ENCODE data around the gene FOXF1. TPM values are rescaled to one million over a fixed set of nuclear protein-coding genes. Genes with fewer than 3 reads are reported as not detected.

Gene FOXF1
- total RNA-seq, 1 experiment from 2014 or later, result 0.10 TPM

DNA sequence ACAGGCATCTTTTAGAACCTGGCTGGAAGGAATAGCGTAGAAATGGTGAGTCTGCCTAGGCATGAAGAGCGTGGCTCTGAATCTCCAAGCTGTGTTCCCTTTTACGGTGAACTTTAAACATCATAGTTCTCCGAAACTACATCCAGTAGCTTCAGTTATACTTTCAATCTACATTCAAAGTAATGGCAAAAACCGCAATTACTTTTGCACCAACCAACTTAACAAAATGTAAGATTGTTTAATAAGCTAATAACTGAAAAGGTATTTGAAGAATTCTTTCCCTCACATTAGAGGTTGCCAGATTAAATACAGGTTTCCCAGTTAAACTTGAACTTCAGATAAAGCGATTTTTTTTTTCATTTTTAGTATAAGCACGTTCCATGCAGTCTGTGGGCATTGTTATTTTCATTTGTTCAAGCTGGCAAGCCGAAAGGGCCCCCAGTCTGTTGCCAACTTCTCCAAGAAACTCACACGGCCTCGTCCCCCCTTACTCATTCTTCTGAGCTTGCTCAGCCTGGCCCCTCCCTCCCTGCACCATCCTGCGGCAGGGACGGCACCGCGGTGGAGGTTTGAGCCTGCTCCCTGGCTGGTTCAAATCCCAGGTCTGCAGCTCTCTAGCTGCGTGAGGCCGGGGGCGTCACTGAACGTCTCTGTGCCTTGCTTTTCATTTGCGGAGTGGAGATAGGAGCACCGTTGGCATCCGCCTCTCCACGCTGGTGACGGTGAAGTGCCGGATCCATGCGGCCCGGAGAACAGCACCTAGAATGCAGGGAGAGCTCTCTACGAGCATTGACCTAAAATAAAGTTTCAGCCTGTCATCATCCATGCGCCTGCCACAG, 48.2 kb downstream of the FOXF1 start:
- intact Hi-C loops (cut with micrococcal nuclease; ENCODE audit: unreplicated experiment) (no loop called here), in situ Hi-C loops (cut with HindIII; ENCODE audit: low pct_unique_long_range_greater_than_20kb, low sequenced_read_pairs) (no loop called here)
- BruUV-seq (replicated peaks), result no TSS peak
- H3K4me3 ChIP-seq (ENCODE audit: low read depth in 2 of 2, low read length in 2 of 2), result no peak overlapping the region
- ChIA-PET CTCF (interaction anchor here (0.6 kb wide), 1 partner anchor 729 kb away, joined by 8 read pairs; no protein-coding TSS in a partner anchor), POLR2A (interaction anchor here (0.6 kb wide), 1 partner anchor 700 kb away, joined by 3 read pairs; no protein-coding TSS in a partner anchor)
- no peak overlapping the region for H3K27ac ChIP-seq (ENCODE audit: low read length)
- no peaks in the 10 kb centered on the region for H3K9me3 ChIP-seq (ENCODE audit: control insufficient read depth, insufficient read depth, low read depth, low read length)
- H3K27me3 ChIP-seq (ENCODE audit: control insufficient read depth, insufficient read depth, low read length), result no peaks in the 10 kb centered on the region
- peaks cover 11% of the 10 kb centered on the region for H3K4me1 ChIP-seq (ENCODE audit: control insufficient read depth, insufficient read depth, low read length)
- DNase-seq (ENCODE audit: low read depth, low spot score), result no peak
- peaks cover 5% of the 10 kb centered on the region; the same call in 1 of the 2 replicates for H3K36me3 ChIP-seq (ENCODE audit: control insufficient read depth, insufficient read depth, low read length)
- ATAC-seq, result no peak
- TF ChIP-seq POLR2AphosphoS5 (IDR thresholded peaks at IDR 0.05; ENCODE audit: low read depth, low read length), result no peak
- TF ChIP-seq SIN3A (IDR thresholded peaks at IDR 0.05; ENCODE audit: borderline replicate concordance, insufficient read depth, low read depth, low read length), result no peak
- no peak for TF ChIP-seq CTCF (IDR thresholded peaks at IDR 0.05)
- no peak for TF ChIP-seq TCF7L2 (IDR thresholded peaks at IDR 0.05; ENCODE audit: low read depth, low read length)
- no peak for TF ChIP-seq REST (IDR thresholded peaks at IDR 0.05; ENCODE audit: insufficient read depth in 1 of 2, low read depth in 2 of 2, low read length in 1 of 2)

DNA sequence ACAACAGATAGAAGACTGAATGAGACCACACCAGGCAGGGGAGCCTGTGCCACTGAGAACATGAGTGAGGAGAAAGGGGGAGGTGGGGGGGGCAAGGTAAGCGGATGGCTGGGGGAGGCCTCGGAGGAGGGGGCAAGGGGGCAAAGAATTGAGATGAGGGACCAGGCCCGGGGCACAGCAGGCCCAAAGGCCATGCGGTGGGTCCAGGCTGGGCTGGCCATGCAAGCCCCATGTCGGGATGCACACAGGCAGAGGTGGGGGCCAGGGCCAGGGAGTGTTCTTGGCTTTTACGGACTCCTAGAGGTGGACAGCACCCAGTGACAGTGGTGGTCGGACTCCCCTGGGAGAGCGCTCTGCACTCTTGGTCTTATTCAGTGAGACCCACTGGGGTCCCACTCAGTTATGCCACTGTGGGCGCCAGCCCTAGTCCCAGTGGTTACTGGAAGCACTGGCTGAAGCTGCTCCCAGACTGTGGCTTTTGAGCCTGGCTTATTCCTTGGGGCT, 49.5 kb downstream of the FOXF1 start:
- in situ Hi-C loops (cut with HindIII; ENCODE audit: low pct_unique_long_range_greater_than_20kb, low sequenced_read_pairs), result no loop called here

More for the DNA sequence above, 49.5 kb downstream of the FOXF1 start:
- intact Hi-C loops (cut with micrococcal nuclease; ENCODE audit: unreplicated experiment), result loop anchor here (5.0 kb wide), 1 partner anchor 717 kb away; no protein-coding TSS in a partner anchor
- no peak for DNase-seq (ENCODE audit: low read depth, low spot score)
- POLR2A ChIA-PET, result interaction anchor here (0.6 kb wide), 1 partner anchor 428 kb away, joined by 5 read pairs; no protein-coding TSS in a partner anchor
- no peak for ATAC-seq
- TF ChIP-seq CTCF (IDR thresholded peaks at IDR 0.05), result no peak
- TF ChIP-seq REST (IDR thresholded peaks at IDR 0.05; ENCODE audit: insufficient read depth in 1 of 2, low read depth in 2 of 2, low read length in 1 of 2), result no peak
- TF ChIP-seq SIN3A (IDR thresholded peaks at IDR 0.05; ENCODE audit: borderline replicate concordance, insufficient read depth, low read depth, low read length), result no peak
- TF ChIP-seq TCF7L2 (IDR thresholded peaks at IDR 0.05; ENCODE audit: low read depth, low read length), result no peak
- no peak for TF ChIP-seq POLR2AphosphoS5 (IDR thresholded peaks at IDR 0.05; ENCODE audit: low read depth, low read length)
- no TSS peak for BruUV-seq (replicated peaks)
- Histone ChIP-seq H3K9me3 (ENCODE audit: control insufficient read depth, insufficient read depth, low read depth, low read length) (no peaks in the 10 kb centered on the region), H3K27ac (ENCODE audit: low read length) (no peak overlapping the region), H3K4me3 (ENCODE audit: low read depth in 2 of 2, low read length in 2 of 2) (no peak overlapping the region), H3K27me3 (ENCODE audit: control insufficient read depth, insufficient read depth, low read length) (no peaks in the 10 kb centered on the region), H3K36me3 (ENCODE audit: control insufficient read depth, insufficient read depth, low read length) (no peaks in the 10 kb centered on the region; the same call in 1 of the 2 replicates), H3K4me1 (ENCODE audit: control insufficient read depth, insufficient read depth, low read length) (peaks cover 20% of the 10 kb centered on the region)
- CTCF ChIA-PET, result no interaction called here

Measured in Panc1 (cell line).